TTC549 (cell line): Measurements from ENCODE around the gene CYB561D2.

Experiments used
- FAIRE-seq: peaks from 2 replicates; lab custom pipeline; 2012; peaks lifted over from hg19 to GRCh38; lab: Jason Lieb, UNC

Gene CYB561D2

DNA sequence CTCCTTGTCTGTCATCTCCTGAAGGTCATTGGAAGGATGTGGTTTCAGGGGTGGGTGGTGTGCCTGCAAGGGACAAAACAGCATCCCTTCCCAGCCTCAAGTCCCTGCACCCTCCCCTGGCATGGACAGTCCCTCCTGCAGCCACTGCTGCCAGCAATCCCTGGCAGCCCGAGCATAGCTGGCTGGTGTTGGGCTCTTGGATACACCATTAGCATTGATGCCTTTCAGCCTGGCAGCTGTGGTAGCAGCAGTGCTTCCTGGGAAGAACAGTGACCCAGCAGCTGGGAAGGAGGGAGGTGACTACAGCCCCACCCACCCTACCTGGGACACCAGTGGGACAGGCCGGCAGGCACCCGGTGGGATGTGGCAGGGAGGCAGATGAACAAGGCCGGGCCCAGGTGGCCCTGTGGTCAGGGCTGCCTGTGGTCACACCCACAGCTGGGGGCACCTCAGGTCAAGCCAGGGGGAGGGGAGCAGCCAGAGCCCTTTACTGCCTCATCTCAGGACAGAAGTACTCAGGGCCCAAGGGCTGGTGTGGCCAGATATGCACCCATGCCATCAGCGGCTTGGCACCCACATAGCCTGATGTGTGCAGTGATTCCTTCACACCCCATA is 41.5 kb downstream of the CYB561D2 start:
- FAIRE-seq, result no peak

DNA sequence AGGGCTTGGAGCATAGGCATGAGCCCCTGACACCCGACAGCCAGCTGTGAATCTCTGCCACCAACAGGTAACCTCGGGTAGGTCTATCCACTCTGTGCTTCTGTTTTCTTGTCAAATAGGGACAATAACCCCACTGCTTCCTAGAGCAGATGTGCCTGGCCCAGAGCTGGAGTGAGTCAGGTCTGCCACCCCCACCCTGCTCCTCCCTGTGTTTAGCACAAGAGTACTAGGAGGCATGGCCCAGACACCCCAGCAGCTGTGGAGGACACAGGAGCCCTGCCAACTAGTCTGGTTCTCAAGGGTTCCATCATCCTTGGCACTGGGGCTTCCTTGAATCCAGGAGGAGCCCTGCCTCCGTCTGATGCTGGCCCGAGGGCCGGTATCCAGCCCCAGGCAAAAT is 42.4 kb downstream of the CYB561D2 start:
- no peak for FAIRE-seq

- FAIRE-seq, result no peak
Measured at GRCh38 chr3:50395070-50395860, 44.6 kb downstream of the CYB561D2 start.

GRCh38 chr3:50396502-50396901 is 45.8 kb downstream of the CYB561D2 start:
- no peak for FAIRE-seq

GRCh38 chr3:50401978-50402595 is 51.4 kb downstream of the CYB561D2 start:
- no peak for FAIRE-seq
